Amniotic stem cell (primary cell): ENCODE results near the gene CNNM4.

Experiments used
- DNase-seq: peaks from one replicate; lab custom pipeline; 2025; lab: John Stamatoyannopoulos, UW

CNNM4 gene

GRCh38 chr2:96760036-96760985 lies at the start of gene CNNM4:
CNNM4 (plus strand) TSS chr2:96760902; CDS start chr2:96761000, 98 bp downstream.
- DNase-seq = peak; percentile 89

GRCh38 chr2:96710985-96711384 lies 49.7 kb upstream of the CNNM4 start:
- no peak for DNase-seq

- no peak for DNase-seq
These were observed 45.0 kb upstream of the CNNM4 start for GRCh38 chr2:96715658-96716057.

GRCh38 chr2:96716388-96716787 lies 44.3 kb upstream of the CNNM4 start:
- no peak for DNase-seq

GRCh38 chr2:96726131-96726530 lies 34.6 kb upstream of the CNNM4 start:
- no peak for DNase-seq

GRCh38 chr2:96727431-96727830 lies 33.3 kb upstream of the CNNM4 start:
- DNase-seq = no peak

- no peak for DNase-seq
These were observed 31.0 kb upstream of the CNNM4 start for GRCh38 chr2:96729748-96730147.

GRCh38 chr2:96730212-96730611 lies 30.5 kb upstream of the CNNM4 start:
- no peak for DNase-seq

- no peak for DNase-seq
These were observed 26.8 kb upstream of the CNNM4 start for GRCh38 chr2:96733931-96734330.

- no peak for DNase-seq
These were observed 25.7 kb upstream of the CNNM4 start for GRCh38 chr2:96734880-96735583.

GRCh38 chr2:96737251-96737650 lies 23.5 kb upstream of the CNNM4 start:
- DNase-seq = no peak

- no peak for DNase-seq
These were observed 22.9 kb upstream of the CNNM4 start for GRCh38 chr2:96737831-96738230.

- no peak for DNase-seq
These were observed 21.5 kb upstream of the CNNM4 start for GRCh38 chr2:96739076-96739632.

GRCh38 chr2:96739633-96740428 lies 20.9 kb upstream of the CNNM4 start, which contains the start of gene LMAN2L:
LMAN2L (minus strand) TSS chr2:96740064; CDS start chr2:96740040, 24 bp downstream.
- peak; percentile 93 for DNase-seq

GRCh38 chr2:96747061-96747617 lies 13.6 kb upstream of the CNNM4 start:
- DNase-seq = no peak

- DNase-seq = no peak
These were observed 8.9 kb upstream of the CNNM4 start for GRCh38 chr2:96751800-96752199.

GRCh38 chr2:96753661-96754282 lies 6.9 kb upstream of the CNNM4 start:
- DNase-seq = no peak

- no peak for DNase-seq
These were observed 6.4 kb upstream of the CNNM4 start for GRCh38 chr2:96754317-96754716.

GRCh38 chr2:96756788-96757476 lies 3.8 kb upstream of the CNNM4 start:
- DNase-seq = no peak

GRCh38 chr2:96757477-96757860 lies 3.2 kb upstream of the CNNM4 start:
- no peak for DNase-seq
